Mucosa of stomach (tissue), 1 donor: Measurements from ENCODE around the gene NRXN2.
"Not testable (repeated sequence)": the region's sequence is repeated elsewhere in the genome, so short reads cannot be mapped to it uniquely, and the experiment has no call there.

ENCODE experiments used
- H3K27me3 ChIP-seq: one replicate; pipeline ENCODE4 v1.7.0; 2013; ENCODE audit warnings: mild to moderate bottlenecking, low read length; ENCODE audit not compliant: control insufficient read depth, insufficient read depth
- H3K36me3 ChIP-seq: one replicate; pipeline ENCODE4 v1.7.0; 2013; ENCODE audit warnings: low read length; ENCODE audit not compliant: control insufficient read depth, insufficient read depth
- H3K4me1 ChIP-seq: one replicate; pipeline ENCODE4 v1.7.0; 2013; ENCODE audit warnings: mild to moderate bottlenecking, low read length; ENCODE audit not compliant: control insufficient read depth, insufficient read depth
- H3K4me3 ChIP-seq: one replicate; pipeline ENCODE4 v1.7.0; 2013; ENCODE audit warnings: low read length
- H3K9ac ChIP-seq: one replicate; pipeline ENCODE4 v1.7.0; 2013; ENCODE audit warnings: mild to moderate bottlenecking, low read length, moderate library complexity
- H3K9me3 ChIP-seq: one replicate; pipeline ENCODE4 v1.7.0; 2013; ENCODE audit warnings: mild to moderate bottlenecking, low read length, moderate library complexity; ENCODE audit not compliant: control insufficient read depth
- donor health status: Pancreatic carcinoma.

The NRXN2 gene

GRCh38 chr11:64603411-64604110 is 119.4 kb downstream of the NRXN2 start:
- no peaks in the 10 kb centered on the region for H3K36me3 ChIP-seq
- no peak overlapping the region for H3K9ac ChIP-seq
- no peak overlapping the region for H3K4me3 ChIP-seq
- H3K4me1 ChIP-seq, result no peaks in the 10 kb centered on the region
- peaks cover 9% of the 10 kb centered on the region for H3K27me3 ChIP-seq
- H3K9me3 ChIP-seq, result no peaks in the 10 kb centered on the region

GRCh38 chr11:64602466-64603070 is 120.4 kb downstream of the NRXN2 start:
- H3K4me1 ChIP-seq, result no peaks in the 10 kb centered on the region
- no peak overlapping the region for H3K4me3 ChIP-seq
- H3K9me3 ChIP-seq, result no peaks in the 10 kb centered on the region
- H3K9ac ChIP-seq, result no peak overlapping the region
- H3K27me3 ChIP-seq, result peaks cover 2% of the 10 kb centered on the region
- H3K36me3 ChIP-seq, result no peaks in the 10 kb centered on the region

GRCh38 chr11:64601605-64602465 is 121.2 kb downstream of the NRXN2 start:
- Histone ChIP-seq H3K4me3 (no peak overlapping the region), H3K4me1 (no peaks in the 10 kb centered on the region), H3K9me3 (no peaks in the 10 kb centered on the region), H3K27me3 (no peaks in the 10 kb centered on the region), H3K36me3 (no peaks in the 10 kb centered on the region), H3K9ac (no peak overlapping the region)

GRCh38 chr11:64600281-64600992 is 122.6 kb downstream of the NRXN2 start:
- no peaks in the 10 kb centered on the region for H3K27me3 ChIP-seq
- no peak overlapping the region for H3K4me3 ChIP-seq
- no peaks in the 10 kb centered on the region for H3K36me3 ChIP-seq
- H3K9ac ChIP-seq, result no peak overlapping the region
- H3K9me3 ChIP-seq, result no peaks in the 10 kb centered on the region
- H3K4me1 ChIP-seq, result no peaks in the 10 kb centered on the region

GRCh38 chr11:64599698-64600211 is 123.2 kb downstream of the NRXN2 start:
- no peaks in the 10 kb centered on the region for H3K4me1 ChIP-seq
- no peaks in the 10 kb centered on the region for H3K27me3 ChIP-seq
- no peak overlapping the region for H3K9ac ChIP-seq
- H3K36me3 ChIP-seq, result no peaks in the 10 kb centered on the region
- no peak overlapping the region for H3K4me3 ChIP-seq
- H3K9me3 ChIP-seq, result no peaks in the 10 kb centered on the region

GRCh38 chr11:64598797-64599697 is 124.0 kb downstream of the NRXN2 start:
- Histone ChIP-seq H3K9ac (no peak overlapping the region), H3K4me3 (no peak overlapping the region), H3K9me3 (no peaks in the 10 kb centered on the region), H3K27me3 (no peaks in the 10 kb centered on the region), H3K36me3 (no peaks in the 10 kb centered on the region), H3K4me1 (no peaks in the 10 kb centered on the region)

GRCh38 chr11:64598106-64598796 is 124.7 kb downstream of the NRXN2 start:
- H3K36me3 ChIP-seq, result no peaks in the 10 kb centered on the region
- no peaks in the 10 kb centered on the region for H3K9me3 ChIP-seq

GRCh38 chr11:64597671-64598101 is 125.3 kb downstream of the NRXN2 start:
- H3K4me3 ChIP-seq, result no peak overlapping the region
- H3K36me3 ChIP-seq, result no peaks in the 10 kb centered on the region
- H3K9me3 ChIP-seq, result no peaks in the 10 kb centered on the region
- no peaks in the 10 kb centered on the region for H3K27me3 ChIP-seq
- no peak overlapping the region for H3K9ac ChIP-seq
- no peaks in the 10 kb centered on the region for H3K4me1 ChIP-seq

More at GRCh38 chr11:64598106-64598796, 124.7 kb downstream of the NRXN2 start:
- Histone ChIP-seq H3K9ac (no peak overlapping the region), H3K4me3 (no peak overlapping the region), H3K4me1 (no peaks in the 10 kb centered on the region), H3K27me3 (no peaks in the 10 kb centered on the region)

- H3K9me3 ChIP-seq, H3K4me1 ChIP-seq, H3K9ac ChIP-seq: not testable (repeated sequence)
These were observed 127.1 kb downstream of the NRXN2 start for GRCh38 chr11:64595922-64596321.

GRCh38 chr11:64594159-64594939 is 128.6 kb downstream of the NRXN2 start:
- no peak overlapping the region for H3K9ac ChIP-seq
- H3K36me3 ChIP-seq, result no peaks in the 10 kb centered on the region
- no peak overlapping the region for H3K4me3 ChIP-seq
- H3K9me3 ChIP-seq, result no peaks in the 10 kb centered on the region
- H3K4me1 ChIP-seq, result no peaks in the 10 kb centered on the region
- no peaks in the 10 kb centered on the region for H3K27me3 ChIP-seq

More at GRCh38 chr11:64595922-64596321, 127.1 kb downstream of the NRXN2 start:
- not testable (repeated sequence) for H3K27me3 ChIP-seq, H3K36me3 ChIP-seq, H3K4me3 ChIP-seq
